Trophoblast cell (in vitro differentiated cells and primary cell): Measurements from ENCODE around the gene ESYT1.

Experiments
- DNase-seq, 2 donors: peaks; one replicate each; pipeline ENCODE4 v3.0.0-alpha.2; 2016
- H2AFZ ChIP-seq: 2 replicates; pipeline ENCODE4 v1.6.1; 2013; ENCODE audit warnings: low read length, moderate library complexity, mild to moderate bottlenecking; ENCODE audit not compliant: insufficient read depth, poor library complexity
- H2AK5ac ChIP-seq: 2 replicates; pipeline ENCODE4 v1.6.1; 2013; ENCODE audit warnings: mild to moderate bottlenecking, low read length
- H2BK120ac ChIP-seq: 2 replicates; pipeline ENCODE4 v1.6.1; 2013; ENCODE audit warnings: low read length, mild to moderate bottlenecking, moderate library complexity; ENCODE audit not compliant: insufficient read depth, poor library complexity
- H2BK12ac ChIP-seq: 2 replicates; pipeline ENCODE4 v1.6.1; 2013; ENCODE audit warnings: mild to moderate bottlenecking, low read length, moderate library complexity
- H2BK5ac ChIP-seq: 2 replicates; pipeline ENCODE4 v1.6.1; 2013; ENCODE audit warnings: low read length, low read depth, moderate library complexity, mild to moderate bottlenecking; ENCODE audit not compliant: poor library complexity
- H3K14ac ChIP-seq: 2 replicates; pipeline ENCODE4 v1.6.1; 2013; ENCODE audit warnings: mild to moderate bottlenecking, low read length
- H3K18ac ChIP-seq: 2 replicates; pipeline ENCODE4 v1.6.1; 2013; ENCODE audit warnings: mild to moderate bottlenecking, low read length
- H3K23ac ChIP-seq: 2 replicates; pipeline ENCODE4 v1.6.1; 2013; ENCODE audit warnings: low read length
- H3K27ac ChIP-seq: 2 replicates; pipeline ENCODE4 v1.5.1; 2013; ENCODE audit warnings: low read depth, mild to moderate bottlenecking, inconsistent platforms, low read length, moderate library complexity
- H3K27me3 ChIP-seq: 2 replicates; pipeline ENCODE4 v1.6.1; 2013; ENCODE audit warnings: inconsistent platforms, mild to moderate bottlenecking, low read length, moderate library complexity; ENCODE audit not compliant: insufficient read depth
- H3K36me3 ChIP-seq, 2 experiments: 1 replicate in 1 of 2; 2 replicates in 1 of 2; pipeline ENCODE4 v1.6.1; 2013; ENCODE audit warnings: low read length in 2 of 2, mild to moderate bottlenecking in 2 of 2, moderate library complexity in 1 of 2; ENCODE audit not compliant: insufficient read depth in 2 of 2, control insufficient read depth in 1 of 2
- H3K4ac ChIP-seq: 2 replicates; pipeline ENCODE4 v1.6.1; 2013; ENCODE audit warnings: low read depth, mild to moderate bottlenecking, low read length, moderate library complexity
- H3K4me1 ChIP-seq, 2 experiments: 1 replicate in 1 of 2; 2 replicates in 1 of 2; pipeline ENCODE4 v1.6.1; 2013; ENCODE audit warnings: low read length in 2 of 2, mild to moderate bottlenecking in 2 of 2, moderate library complexity in 1 of 2; ENCODE audit not compliant: insufficient read depth in 2 of 2, control insufficient read depth in 1 of 2
- H3K4me2 ChIP-seq: 2 replicates; pipeline ENCODE4 v1.6.1; 2013; ENCODE audit warnings: inconsistent platforms, mild to moderate bottlenecking, low read length, moderate library complexity
- H3K4me3 ChIP-seq: 2 replicates; pipeline ENCODE4 v1.5.1; 2013; ENCODE audit warnings: mild to moderate bottlenecking, low read depth, low read length, inconsistent platforms
- H3K79me1 ChIP-seq: one replicate; pipeline ENCODE4 v1.6.1; 2013; ENCODE audit warnings: low read length
- H3K79me2 ChIP-seq: 2 replicates; pipeline ENCODE4 v1.6.1; 2013; ENCODE audit warnings: low read length, mild to moderate bottlenecking; ENCODE audit not compliant: control insufficient read depth, insufficient read depth, poor library complexity
- H3K9ac ChIP-seq: 2 replicates; pipeline ENCODE4 v1.6.1; 2013; ENCODE audit warnings: mild to moderate bottlenecking, low read length
- H3K9me3 ChIP-seq: 2 replicates; pipeline ENCODE4 v1.6.1; 2013; ENCODE audit warnings: low read depth, mild to moderate bottlenecking, control low read depth, inconsistent platforms, low read length; ENCODE audit not compliant: insufficient read depth
- H4K12ac ChIP-seq: 2 replicates; pipeline ENCODE4 v1.6.1; 2013; ENCODE audit warnings: low read depth, mild to moderate bottlenecking, low read length, moderate library complexity
- H4K8ac ChIP-seq: 2 replicates; pipeline ENCODE4 v1.6.1; 2013; ENCODE audit warnings: low read depth, mild to moderate bottlenecking, low read length, moderate library complexity
- H4K91ac ChIP-seq: one replicate; pipeline ENCODE4 v1.6.1; 2013; ENCODE audit warnings: low read depth, mild to moderate bottlenecking, low read length, moderate library complexity
- WGBS: extraction: QIAGEN DNeasy Blood & Tissue Kit; methylation state at CpG from one replicate; pipeline ENCODE4 v1.1.7; 2013; ENCODE audit warnings: missing lambda C conversion rate; ENCODE audit not compliant: insufficient read length, insufficient coverage; ENCODE audit errors: extremely low coverage; 5-methylcytosine and 5-hydroxymethylcytosine counted together

The ESYT1 gene

DNA sequence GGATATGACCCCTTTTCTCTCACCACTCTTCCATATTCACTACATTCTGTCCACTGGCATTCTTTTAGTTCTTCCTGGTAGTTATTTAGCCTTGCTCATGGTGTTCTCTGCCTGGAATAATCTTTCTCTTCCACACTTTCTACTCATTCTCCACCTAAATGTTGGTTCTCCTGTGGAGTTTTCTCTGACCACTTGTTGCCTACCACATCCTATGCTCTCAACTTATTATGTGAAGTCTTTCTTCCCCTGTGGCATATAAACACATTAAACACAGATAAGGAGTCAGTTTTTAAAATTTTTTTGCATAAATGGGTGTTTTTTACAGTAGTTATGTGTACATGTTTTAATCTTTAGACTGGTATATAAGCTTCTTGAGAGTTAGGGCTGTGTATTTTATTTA lies 64.5 kb downstream of the ESYT1 start:
- Histone ChIP-seq H3K9me3 (no peaks in the 10 kb centered on the region), H3K18ac (no peak overlapping the region), H3K36me3 (no peaks in the 10 kb centered on the region), H3K79me1 (peaks cover 10% of the 10 kb centered on the region), H3K14ac (no peak overlapping the region), H3K9ac (no peak overlapping the region), H3K4ac (no peak overlapping the region), H2BK12ac (no peak overlapping the region), H2BK120ac (no peak overlapping the region), H2BK5ac (no peak overlapping the region), H2AK5ac (no peak overlapping the region), H2AFZ (no peak overlapping the region), H3K27ac (no peak overlapping the region), H4K91ac (no peak overlapping the region), H3K4me3 (no peak overlapping the region), H3K79me2 (peaks cover 8% of the 10 kb centered on the region), H3K23ac (no peak overlapping the region), H3K27me3 (no peaks in the 10 kb centered on the region), H4K12ac (no peak overlapping the region), H3K4me2 (no peak overlapping the region), H4K8ac (no peak overlapping the region), H3K4me1 (peaks cover 5 to 10% of the 10 kb centered on the region in 2 experiments)
- DNase-seq, result no peak

DNA sequence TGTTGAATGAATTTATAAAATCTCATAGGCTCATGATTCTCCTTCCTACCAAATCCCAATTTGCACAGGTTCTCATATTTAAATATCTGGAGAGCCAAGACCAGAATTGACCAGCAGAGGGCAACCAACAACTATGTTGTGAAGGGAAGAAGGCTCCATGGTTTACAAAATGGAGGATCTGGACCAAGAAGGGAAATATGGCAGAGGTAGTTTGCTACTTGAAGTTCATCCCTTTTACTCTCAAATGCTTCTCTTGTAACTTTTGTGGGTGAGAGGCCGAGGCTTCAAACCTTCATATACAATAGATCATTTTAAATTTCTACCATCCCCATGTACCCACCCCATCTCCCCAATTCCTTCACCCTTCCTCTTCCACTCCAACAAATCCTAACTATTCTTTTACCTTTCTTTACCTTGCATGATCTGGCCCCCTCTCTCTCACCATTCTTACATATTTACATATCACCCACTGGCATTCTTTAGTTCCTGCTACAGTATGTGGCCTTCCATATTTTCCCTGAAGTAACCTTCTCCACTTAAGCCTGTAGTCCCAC lies 65.0 kb downstream of the ESYT1 start:
- no peaks in the 10 kb centered on the region for H3K9me3 ChIP-seq
- H2BK120ac ChIP-seq, result no peak overlapping the region
- H2AK5ac ChIP-seq, result no peak overlapping the region
- H3K14ac ChIP-seq, result no peak overlapping the region
- no peak overlapping the region for H2BK5ac ChIP-seq
- H3K79me2 ChIP-seq, result peaks cover 8% of the 10 kb centered on the region
- H3K9ac ChIP-seq, result no peak overlapping the region
- no peak overlapping the region for H3K23ac ChIP-seq
- H3K27ac ChIP-seq, result no peak overlapping the region
- H2BK12ac ChIP-seq, result no peak overlapping the region
- H4K8ac ChIP-seq, result no peak overlapping the region
- DNase-seq, result peak; percentile 79 to 98
- no peak overlapping the region for H4K91ac ChIP-seq
- H3K4ac ChIP-seq, result no peak overlapping the region
- WGBS, result no CpG with 5 or more reads among the region's 1 CpG
- H3K4me3 ChIP-seq, result no peak overlapping the region
- no peak overlapping the region for H3K4me2 ChIP-seq
- H3K79me1 ChIP-seq, result peaks cover 10% of the 10 kb centered on the region
- no peak overlapping the region for H2AFZ ChIP-seq
- H3K36me3 ChIP-seq, result no peaks in the 10 kb centered on the region
- H3K4me1 ChIP-seq, result peaks cover 8 to 9% of the 10 kb centered on the region in 2 experiments
- no peak overlapping the region for H3K18ac ChIP-seq
- no peak overlapping the region for H4K12ac ChIP-seq
- H3K27me3 ChIP-seq, result no peaks in the 10 kb centered on the region
